Ishikawa (cell line): Measurements from ENCODE around the gene FOXN4.

ENCODE experiments used
- CEBPB ChIP-seq: IDR thresholded peaks from 2 replicates; pipeline ENCODE4 v1.6.1; 2012
- CREB1 ChIP-seq: IDR thresholded peaks from 2 replicates; pipeline ENCODE4 v1.6.1; 2012; ENCODE audit warnings: low read depth
- EGR1 ChIP-seq: IDR thresholded peaks from 2 replicates; pipeline ENCODE4 v1.6.1; 2012
- EP300 ChIP-seq: IDR thresholded peaks from 2 replicates; pipeline ENCODE4 v1.6.1; 2012; ENCODE audit warnings: borderline replicate concordance
- FOXM1 ChIP-seq: IDR thresholded peaks from 2 replicates; pipeline ENCODE4 v1.6.1; 2012; ENCODE audit warnings: low read depth, borderline replicate concordance
- MAX ChIP-seq: IDR thresholded peaks from 2 replicates; pipeline ENCODE4 v1.6.1; 2012
- NFIC ChIP-seq: IDR thresholded peaks from 2 replicates; pipeline ENCODE4 v1.6.1; 2012
- RAD21 ChIP-seq: IDR thresholded peaks from 2 replicates; pipeline ENCODE4 v1.6.1; 2012; ENCODE audit warnings: low read depth
- REST ChIP-seq: IDR thresholded peaks from 2 replicates; pipeline ENCODE4 v1.6.1; 2012; ENCODE audit warnings: low read depth, mild to moderate bottlenecking
- TAF1 ChIP-seq: IDR thresholded peaks from 2 replicates; pipeline ENCODE4 v1.6.1; 2012; ENCODE audit warnings: low read depth, mild to moderate bottlenecking
- TCF12 ChIP-seq: IDR thresholded peaks from 2 replicates; pipeline ENCODE4 v1.6.1; 2012; ENCODE audit warnings: low read depth
- TEAD4 ChIP-seq: IDR thresholded peaks from 2 replicates; pipeline ENCODE4 v1.6.1; 2012
- USF1 ChIP-seq: IDR thresholded peaks from 2 replicates; pipeline ENCODE4 v1.6.1; 2012
- YY1 ChIP-seq: IDR thresholded peaks from 2 replicates; pipeline ENCODE4 v1.6.1; 2012; ENCODE audit warnings: low read depth
- ZBTB7A ChIP-seq: IDR thresholded peaks from 2 replicates; pipeline ENCODE4 v1.6.1; 2012; ENCODE audit warnings: low read depth

FOXN4 gene

GRCh38 chr12:109336593-109336992, 27.5 kb upstream of the FOXN4 start:
- TF ChIP-seq TAF1 (no peak), USF1 (peak; percentile 73)

GRCh38 chr12:109334887-109335286, 25.8 kb upstream of the FOXN4 start:
- no peak for TF ChIP-seq CREB1
- TF ChIP-seq ZBTB7A, result no peak
- no peak for TF ChIP-seq EGR1
- TF ChIP-seq RAD21, result no peak
- TF ChIP-seq TAF1, result no peak
- no peak for TF ChIP-seq TCF12
- no peak for TF ChIP-seq MAX
- TF ChIP-seq CEBPB, result no peak
- no peak for TF ChIP-seq REST
- TF ChIP-seq TEAD4, result no peak
- TF ChIP-seq USF1, result no peak
- no peak for TF ChIP-seq FOXM1
- TF ChIP-seq YY1, result no peak
- TF ChIP-seq NFIC, result no peak
- no peak for TF ChIP-seq EP300

- TF ChIP-seq FOXM1 (no peak), TCF12 (no peak)
Measured at GRCh38 chr12:109331301-109331952, 22.3 kb upstream of the FOXN4 start.

- TF ChIP-seq CREB1, result no peak
- TF ChIP-seq TEAD4, result no peak
- no peak for TF ChIP-seq REST
- TF ChIP-seq EP300, result no peak
- TF ChIP-seq EGR1, result no peak
- no peak for TF ChIP-seq NFIC
- TF ChIP-seq TCF12, result no peak
- TF ChIP-seq YY1, result no peak
- TF ChIP-seq RAD21, result no peak
- TF ChIP-seq FOXM1, result no peak
- TF ChIP-seq MAX, result no peak
- TF ChIP-seq CEBPB, result no peak
- no peak for TF ChIP-seq USF1
Measured at GRCh38 chr12:109330282-109331230, 21.5 kb upstream of the FOXN4 start.

GRCh38 chr12:109329686-109330085, 20.6 kb upstream of the FOXN4 start:
- TF ChIP-seq CEBPB (no peak), YY1 (no peak), ZBTB7A (no peak), TAF1 (no peak), USF1 (no peak), EGR1 (no peak), FOXM1 (no peak), NFIC (no peak), TCF12 (no peak), RAD21 (no peak), EP300 (no peak), CREB1 (no peak), MAX (no peak), REST (no peak), TEAD4 (no peak)
